GM12801 (cell line): Measurements from ENCODE around the gene HS3ST3A1.

ENCODE experiments used
- CTCF ChIP-seq: IDR thresholded peaks from one replicate; pipeline ENCODE4 v1.5.1; 2011; ENCODE audit warnings: control low read depth; ENCODE audit not compliant: insufficient read length; ENCODE audit errors: extremely low read depth

The HS3ST3A1 gene

GRCh38 chr17:13593021-13593751, 8.5 kb downstream of the HS3ST3A1 start:
- no peak for TF ChIP-seq CTCF

GRCh38 chr17:13592427-13592826, 9.3 kb downstream of the HS3ST3A1 start:
- TF ChIP-seq CTCF = no peak

GRCh38 chr17:13590441-13590840, 11.3 kb downstream of the HS3ST3A1 start:
- TF ChIP-seq CTCF = no peak

- no peak for TF ChIP-seq CTCF
Observed at GRCh38 chr17:13589658-13590057, 12.1 kb downstream of the HS3ST3A1 start.

GRCh38 chr17:13587487-13588338, 14.0 kb downstream of the HS3ST3A1 start:
- no peak for TF ChIP-seq CTCF

GRCh38 chr17:13584701-13585080, 17.0 kb downstream of the HS3ST3A1 start:
- no peak for TF ChIP-seq CTCF

- no peak for TF ChIP-seq CTCF
Observed at GRCh38 chr17:13583996-13584700, 17.6 kb downstream of the HS3ST3A1 start.
